A549 (cell line): ENCODE data around the gene EFNA5. TPM values are rescaled to one million over a fixed set of nuclear protein-coding genes. Genes with fewer than 3 reads are reported as not detected.

Source experiments
- ATAC-seq, 2 experiments: fragments of 200-7000 bp in 1 of 2; fragments of >200 bp in 1 of 2; cut with Nextera tagmentation in 1 of 2; cut with Tn5 transposase in 1 of 2; 3 replicates each; pipeline versions ENCODE4 v1.8.0 to v1.9.1; 2018 to 2020; ENCODE audit warnings: mild to moderate bottlenecking in 1 of 2, moderate library complexity in 1 of 2
- CTCF ChIA-PET: fragments of 300-600 bp; sonication (Branson Sonifier 250); formaldehyde crosslinking; extraction: SDS; loops from one replicate; lab custom pipeline; 2021; ENCODE audit warnings: antibody characterized with exemption, inconsistent platforms; lab: Yijun Ruan, JAX
- POLR2A ChIA-PET: fragments of 350-600 bp; formaldehyde crosslinking; extraction: SDS; loops from one replicate; lab custom pipeline; 2021; ENCODE audit warnings: antibody characterized with exemption, inconsistent platforms; lab: Yijun Ruan, JAX
- DNase-seq, 2 experiments: peaks; one replicate each; pipeline versions ENCODE4 v3.0.0 to v3.0.0-alpha.2; 2011 to 2016; ENCODE audit warnings: low read depth in 1 of 2, low spot score in 1 of 2
- FAIRE-seq: peaks from 2 replicates; lab custom pipeline; 2011; peaks lifted over from hg19 to GRCh38; lab: Jason Lieb, UNC
- H3K27ac ChIP-seq, 2 experiments: fragments of >200 bp; sonication (Bioruptor Twin); formaldehyde crosslinking; 3 replicates each; pipeline ENCODE4 v1.5.1; 2016 to 2017
- H3K4me1 ChIP-seq: fragments of >200 bp; sonication (Bioruptor Twin); formaldehyde crosslinking; 3 replicates; pipeline ENCODE4 v1.6.1; 2016
- H3K4me2 ChIP-seq: fragments of >200 bp; sonication (Bioruptor Twin); formaldehyde crosslinking; 3 replicates; pipeline ENCODE4 v1.6.1; 2016
- H3K4me3 ChIP-seq: fragments of >200 bp; sonication (Bioruptor Twin); formaldehyde crosslinking; 3 replicates; pipeline ENCODE4 v1.5.1; 2016
- H3K9me3 ChIP-seq: fragments of >200 bp; sonication (Bioruptor Twin); formaldehyde crosslinking; 3 replicates; pipeline ENCODE4 v1.6.1; 2016
- ATOH8 ChIP-seq: fragments of 250-450 bp; sonication (Bioruptor Pico); IDR thresholded peaks from 2 replicates; pipeline ENCODE4 v1.5.0; 2020; ENCODE audit warnings: low read depth, mild to moderate bottlenecking, moderate library complexity
- BHLHE40 ChIP-seq: IDR thresholded peaks from 2 replicates; pipeline ENCODE4 v1.6.1; 2012; ENCODE audit warnings: low read depth, low read length, inconsistent platforms
- CBX8 ChIP-seq: fragments of 200-600 bp; sonication (generic); IDR thresholded peaks from 2 replicates; pipeline ENCODE4 v1.6.1; 2016
- CHD2 ChIP-seq: fragments of 150-350 bp; IDR thresholded peaks from 2 replicates; pipeline ENCODE4 v1.6.1; 2014; ENCODE audit warnings: low read length; ENCODE audit not compliant: partially characterized antibody
- CHD4 ChIP-seq: fragments of 200-600 bp; sonication (generic); IDR thresholded peaks from 2 replicates; pipeline ENCODE4 v1.6.1; 2016; ENCODE audit warnings: antibody characterized with exemption, mild to moderate bottlenecking, borderline replicate concordance
- EHF ChIP-seq: fragments of 250-450 bp; sonication (Bioruptor Pico); IDR thresholded peaks from 2 replicates; pipeline ENCODE4 v1.5.0; 2020; ENCODE audit warnings: mild to moderate bottlenecking
- ESRRA ChIP-seq: fragments of 150-350 bp; IDR thresholded peaks from 2 replicates; pipeline ENCODE4 v1.6.1; 2014; ENCODE audit warnings: mild to moderate bottlenecking, low read length, borderline replicate concordance
- FOSB ChIP-seq: fragments of 250-450 bp; sonication (Bioruptor Pico); IDR thresholded peaks from 2 replicates; pipeline ENCODE4 v1.5.0; 2020; ENCODE audit warnings: mild to moderate bottlenecking, moderate library complexity
- FOSL2 ChIP-seq, 2 experiments: fragments of 450-650 bp in 1 of 2; fragments of >200 bp in 1 of 2; sonication (Bioruptor Twin) in 1 of 2; formaldehyde crosslinking; IDR thresholded peaks; 2 replicates each; pipeline versions ENCODE4 v1.5.0 to v1.6.1; 2016 to 2020; ENCODE audit warnings: mild to moderate bottlenecking in 1 of 2, moderate library complexity in 1 of 2
- FOXS1 ChIP-seq: fragments of 250-450 bp; sonication (Bioruptor Pico); IDR thresholded peaks from 2 replicates; pipeline ENCODE4 v1.5.0; 2020; ENCODE audit warnings: mild to moderate bottlenecking, moderate library complexity
- GATA3 ChIP-seq: IDR thresholded peaks from 2 replicates; pipeline ENCODE4 v1.6.1; 2012; ENCODE audit warnings: borderline replicate concordance
- HDAC2 ChIP-seq: fragments of 200-600 bp; sonication (generic); IDR thresholded peaks from 2 replicates; pipeline ENCODE4 v1.6.1; 2016
- HEYL ChIP-seq: fragments of 250-450 bp; sonication (Bioruptor Pico); IDR thresholded peaks from 2 replicates; pipeline ENCODE4 v1.8.0; 2021; ENCODE audit warnings: mild to moderate bottlenecking, moderate library complexity
- HOXA7 ChIP-seq: fragments of 250-450 bp; sonication (Bioruptor Pico); IDR thresholded peaks from 2 replicates; pipeline ENCODE4 v1.5.0; 2020; ENCODE audit warnings: mild to moderate bottlenecking, moderate library complexity
- HOXB13 ChIP-seq: fragments of 250-450 bp; sonication (Bioruptor Pico); IDR thresholded peaks from 2 replicates; pipeline ENCODE4 v1.5.0; 2020; ENCODE audit warnings: low read depth, mild to moderate bottlenecking, moderate library complexity
- JUN ChIP-seq, 2 experiments: fragments of >200 bp; sonication (Bioruptor Twin); formaldehyde crosslinking; IDR thresholded peaks; 2 replicates in 1 of 2; 3 replicates in 1 of 2; pipeline ENCODE4 v1.6.1; 2016 to 2017
- JUNB ChIP-seq: fragments of >200 bp; sonication (Bioruptor Twin); formaldehyde crosslinking; IDR thresholded peaks from 2 replicates; pipeline ENCODE4 v1.6.1; 2016
- KDM5A ChIP-seq: fragments of 200-600 bp; sonication (generic); IDR thresholded peaks from 2 replicates; pipeline ENCODE4 v1.6.1; 2016; ENCODE audit warnings: antibody characterized with exemption, mild to moderate bottlenecking
- MAFK ChIP-seq: fragments of 450-650 bp; IDR thresholded peaks from 2 replicates; pipeline ENCODE4 v1.6.1; 2014; ENCODE audit not compliant: partially characterized antibody
- MAZ ChIP-seq: fragments of 150-350 bp; IDR thresholded peaks from 2 replicates; pipeline ENCODE4 v1.6.1; 2014; ENCODE audit warnings: antibody characterized with exemption, low read depth, low read length, borderline replicate concordance
- MYC ChIP-seq: IDR thresholded peaks from 2 replicates; pipeline ENCODE4 v1.6.1; 2012; ENCODE audit warnings: mild to moderate bottlenecking, inconsistent platforms, low read length, improper control_type of control experiment, borderline replicate concordance
- NFE2L2 ChIP-seq: fragments of 150-350 bp; conservative IDR thresholded peaks from 2 replicates; pipeline ENCODE4 v1.6.1; 2014; ENCODE audit warnings: low read length
- NPAS2 ChIP-seq: fragments of 250-450 bp; sonication (Bioruptor Pico); IDR thresholded peaks from 2 replicates; pipeline ENCODE4 v1.8.0; 2022; ENCODE audit warnings: mild to moderate bottlenecking, moderate library complexity, borderline replicate concordance
- PBX3 ChIP-seq: IDR thresholded peaks from 2 replicates; pipeline ENCODE4 v1.6.1; 2012
- PHF8 ChIP-seq: fragments of 200-600 bp; sonication (generic); IDR thresholded peaks from 2 replicates; pipeline ENCODE4 v1.6.1; 2016; ENCODE audit warnings: low read depth, mild to moderate bottlenecking, antibody characterized with exemption, moderate library complexity, borderline replicate concordance
- POLR2AphosphoS2 ChIP-seq: conservative IDR thresholded peaks from 2 replicates; pipeline ENCODE4 v1.6.1; 2012; ENCODE audit warnings: low read length, improper control_type of control experiment, inconsistent platforms
- RAD21 ChIP-seq, 2 experiments: fragments of >200 bp in 1 of 2; sonication (Bioruptor Twin) in 1 of 2; formaldehyde crosslinking in 1 of 2; IDR thresholded peaks in 1 of 2; conservative IDR thresholded peaks in 1 of 2; 2 replicates in 1 of 2; 3 replicates in 1 of 2; pipeline ENCODE4 v1.6.1; 2012 to 2018; ENCODE audit warnings: inconsistent platforms in 1 of 2
- RCOR1 ChIP-seq: fragments of 150-350 bp; IDR thresholded peaks from 2 replicates; pipeline ENCODE4 v1.6.1; 2014; ENCODE audit warnings: antibody characterized with exemption, low read length, low read depth
- RFX5 ChIP-seq: fragments of 450-650 bp; IDR thresholded peaks from 2 replicates; pipeline ENCODE4 v1.7.1; 2014; ENCODE audit warnings: antibody characterized with exemption, mild to moderate bottlenecking, moderate library complexity
- SMC3 ChIP-seq: fragments of >200 bp; sonication (Bioruptor Twin); formaldehyde crosslinking; IDR thresholded peaks from 3 replicates; pipeline ENCODE4 v1.6.1; 2018; ENCODE audit warnings: inconsistent platforms
- SREBF2 ChIP-seq: fragments of 450-650 bp; IDR thresholded peaks from 2 replicates; pipeline ENCODE4 v1.6.1; 2014; ENCODE audit warnings: mild to moderate bottlenecking, moderate library complexity
- ZC3H11A ChIP-seq: fragments of 450-650 bp; IDR thresholded peaks from 2 replicates; pipeline ENCODE4 v1.6.1; 2014; ENCODE audit warnings: antibody characterized with exemption, mild to moderate bottlenecking
- ZFP36 ChIP-seq: fragments of 450-650 bp; IDR thresholded peaks from 2 replicates; pipeline ENCODE4 v1.6.1; 2014; ENCODE audit warnings: borderline replicate concordance; ENCODE audit not compliant: partially characterized antibody
- ZNF302 ChIP-seq: fragments of 250-450 bp; sonication (Bioruptor Pico); IDR thresholded peaks from 2 replicates; pipeline ENCODE4 v1.9.0; 2021; ENCODE audit warnings: inconsistent platforms, mild to moderate bottlenecking, moderate library complexity
- ZSCAN20 ChIP-seq: fragments of 250-450 bp; sonication (Bioruptor Pico); IDR thresholded peaks from 2 replicates; pipeline ENCODE4 v1.8.0; 2022; ENCODE audit warnings: mild to moderate bottlenecking, moderate library complexity
- WGBS: methylation state at CpG from one replicate; pipeline ENCODE4 v1.1.6; 2017; ENCODE audit errors: missing lambda C conversion rate; 5-methylcytosine and 5-hydroxymethylcytosine counted together
- polyA plus RNA-seq, 4 experiments: library from polyadenylated mRNA; depleted of rRNA in 3 of 4; stranded (reverse); fragments of >200 nt; fragmentation: RNase III in 1 of 4; extraction: RNeasy Plus Mini Kit Qiagen cat#74134 plus additional on column Dnase treatment in 1 of 4; gene quantifications; 2 replicates in 3 of 4; 3 replicates in 1 of 4; pipeline ENCODE4 v1.2.3, GENCODE V29; 2011 to 2017
- TF ChIP-seq, protein P1 (sequence below): fragments of 150-350 bp; IDR thresholded peaks from 2 replicates; pipeline ENCODE4 v1.6.1; 2014; ENCODE audit warnings: low read depth, mild to moderate bottlenecking, low read length
- TF ChIP-seq, protein P2 (sequence below): IDR thresholded peaks from 2 replicates; pipeline ENCODE4 v1.6.1; 2012; ENCODE audit warnings: low read depth, borderline replicate concordance

Gene EFNA5
- polyA plus RNA-seq, 2 of the 4 experiments (the other 2 are of a cell fraction): 8.5 to 20.7 TPM

DNA sequence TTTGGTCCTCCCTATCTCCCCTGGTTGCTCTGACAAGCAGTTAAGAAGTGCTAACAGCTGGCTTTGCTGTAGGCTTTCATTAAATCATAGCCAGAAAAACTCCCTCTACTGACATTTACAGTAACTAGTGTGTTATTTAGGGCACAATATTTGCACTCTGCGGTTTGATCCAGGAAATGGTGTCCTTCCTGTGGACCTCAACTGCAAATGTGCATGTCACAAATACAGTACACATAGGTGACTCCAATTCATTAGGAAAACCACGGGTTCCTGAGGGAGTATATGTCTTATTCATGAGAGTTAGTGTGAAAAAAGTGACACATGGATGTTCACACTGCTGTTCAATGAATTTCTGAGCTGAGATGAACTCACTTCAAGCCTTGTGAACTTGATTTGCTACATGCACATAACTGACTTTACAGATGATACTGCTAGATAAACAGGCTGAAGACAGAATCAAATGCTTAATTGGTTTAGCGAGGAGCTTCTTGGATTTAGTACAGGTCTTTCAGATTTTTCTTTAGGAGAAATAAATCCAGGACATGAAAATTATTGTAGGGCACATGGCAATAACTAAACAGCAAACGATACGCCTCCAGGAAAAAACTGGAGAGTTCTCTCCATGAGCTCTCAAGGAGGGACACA is 281.5 kb downstream of the EFNA5 start (continued):
- TF ChIP-seq SREBF2 (no peak), HEYL (CRISPR knock-in tag) (no peak), ZNF302 (CRISPR knock-in tag) (peak; percentile 43; the same call in 1 of the 2 replicates), ESRRA (no peak), HOXB13 (CRISPR knock-in tag) (no peak)

- Histone ChIP-seq H3K4me1 (peaks cover 73% of the 10 kb centered on the region), H3K27ac (peak overlapping the region; percentile 84 to 92), H3K4me2 (peak overlapping the region; percentile 71), H3K4me3 (peak overlapping the region; percentile 1; the same call in 1 of the 3 replicates), H3K9me3 (no peaks in the 10 kb centered on the region)
- DNase-seq: peak in 1 of 2 experiments; percentile 85
- under 1% methylated on average over 8 of the region's 8 CpGs for WGBS
- ChIA-PET CTCF (interaction anchor here (0.8 to 1.6 kb wide), 6 partner anchors 23 to 285 kb away, joined by 3 to 6 read pairs (median 3); no protein-coding TSS in a partner anchor), POLR2A (interaction anchor here (1.1 kb wide), 1 partner anchor 184 kb away, joined by 4 read pairs; no protein-coding TSS in a partner anchor)
- no peak for FAIRE-seq
- peak; percentile 65 to 77 for ATAC-seq
- TF ChIP-seq PHF8 (no peak), MAZ (no peak), GATA3 (peak; percentile 82), FOSB (no peak), HOXA7 (no peak), FOXS1 (CRISPR knock-in tag) (no peak), BHLHE40 (no peak), ZSCAN20 (CRISPR knock-in tag) (no peak), PBX3 (no peak), CBX8 (no peak), SMC3 (no peak), JUN (IDR thresholded peaks at IDR 0.05) (peak in 1 of 2 experiments; percentile 64; a peak in 2 of 5 replicates), ATOH8 (no peak), ZC3H11A (no peak), EHF (CRISPR knock-in tag) (no peak), ZFP36 (no peak), CHD4 (no peak), CHD2 (no peak), KDM5A (no peak), RCOR1 (no peak), RAD21 (conservative IDR thresholded peaks at IDR 0.05 in 1 of 2, IDR thresholded peaks at IDR 0.05 in 1 of 2) (no peak; a peak in 1 of 5 replicates), FOSL2 (IDR thresholded peaks at IDR 0.05) (no peak), FOSL2 (CRISPR knock-in tag; IDR thresholded peaks at IDR 0.05) (peak; percentile 76), NFE2L2 (no peak), MAFK (peak; percentile 2), HEYL (CRISPR knock-in tag) (no peak), MYC (no peak), HDAC2 (no peak), POLR2AphosphoS2 (no peak), JUNB (peak; percentile 52), NPAS2 (CRISPR knock-in tag) (no peak), RFX5 (no peak)
- TF ChIP-seq, protein P1, sequence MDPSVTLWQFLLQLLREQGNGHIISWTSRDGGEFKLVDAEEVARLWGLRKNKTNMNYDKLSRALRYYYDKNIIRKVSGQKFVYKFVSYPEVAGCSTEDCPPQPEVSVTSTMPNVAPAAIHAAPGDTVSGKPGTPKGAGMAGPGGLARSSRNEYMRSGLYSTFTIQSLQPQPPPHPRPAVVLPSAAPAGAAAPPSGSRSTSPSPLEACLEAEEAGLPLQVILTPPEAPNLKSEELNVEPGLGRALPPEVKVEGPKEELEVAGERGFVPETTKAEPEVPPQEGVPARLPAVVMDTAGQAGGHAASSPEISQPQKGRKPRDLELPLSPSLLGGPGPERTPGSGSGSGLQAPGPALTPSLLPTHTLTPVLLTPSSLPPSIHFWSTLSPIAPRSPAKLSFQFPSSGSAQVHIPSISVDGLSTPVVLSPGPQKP: no peak
- TF ChIP-seq, protein P2, sequence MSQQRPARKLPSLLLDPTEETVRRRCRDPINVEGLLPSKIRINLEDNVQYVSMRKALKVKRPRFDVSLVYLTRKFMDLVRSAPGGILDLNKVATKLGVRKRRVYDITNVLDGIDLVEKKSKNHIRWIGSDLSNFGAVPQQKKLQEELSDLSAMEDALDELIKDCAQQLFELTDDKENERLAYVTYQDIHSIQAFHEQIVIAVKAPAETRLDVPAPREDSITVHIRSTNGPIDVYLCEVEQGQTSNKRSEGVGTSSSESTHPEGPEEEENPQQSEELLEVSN: no peak
Observed at GRCh38 chr5:107388141-107388861, 282.4 kb downstream of the EFNA5 start.
